ENCODE results near the gene TMEM54.

Gene TMEM54

GRCh38 chr1:32886828-32887414 is 14.3 kb downstream of the TMEM54 start:
- no peak overlapping the region for H3K27ac ChIP-seq (ENCODE audit: low read depth, low read length, poor library complexity, severe bottlenecking)
- H3K79me2 ChIP-seq (ENCODE audit: insufficient read depth, low read length), result no peaks in the 10 kb centered on the region
- no peak overlapping the region for H3K4me2 ChIP-seq (ENCODE audit: low read length)
- no peak overlapping the region for H3K9ac ChIP-seq (ENCODE audit: low read length)
- H3K36me3 ChIP-seq (ENCODE audit: insufficient read depth, low read length), result no peaks in the 10 kb centered on the region
- H3K9me3 ChIP-seq (ENCODE audit: low read length), result no peaks in the 10 kb centered on the region
- H2AFZ ChIP-seq (ENCODE audit: low read length), result no peak overlapping the region
- H3K4me3 ChIP-seq (ENCODE audit: low read depth, low read length, poor library complexity, severe bottlenecking), result no peak overlapping the region
- H4K20me1 ChIP-seq (ENCODE audit: insufficient read depth, low read length), result no peaks in the 10 kb centered on the region
- H3K4me1 ChIP-seq (ENCODE audit: insufficient read depth, low read length, severe bottlenecking), result no peaks in the 10 kb centered on the region
- H3F3A ChIP-seq (ENCODE audit: insufficient read depth, low read length), result no peaks in the 10 kb centered on the region
- H3K27me3 ChIP-seq (ENCODE audit: insufficient read depth, low read length), result peaks cover 8% of the 10 kb centered on the region
- H3K9me2 ChIP-seq (ENCODE audit: low read depth, low read length), result no peaks in the 10 kb centered on the region
- 0 out of 2 replicates have a peak, but pooled peaks have one; percentile 2 for TF ChIP-seq CTCF (IDR thresholded peaks at IDR 0.05; ENCODE audit: low read length)
- TF ChIP-seq EZH2 (IDR thresholded peaks at IDR 0.05; ENCODE audit: borderline replicate concordance, low read length), result no peak

GRCh38 chr1:32886004-32886827 is 15.0 kb downstream of the TMEM54 start, which contains the start of gene HPCA:
Gene HPCA, plus strand, starts transcription at chr1:32886491. Its CDS starts 2,408 bp downstream, at chr1:32888899.
- H3K4me1 ChIP-seq (ENCODE audit: insufficient read depth, low read length, severe bottlenecking), result no peaks in the 10 kb centered on the region
- no peak within 1 kb of the TSS for H3K27ac ChIP-seq (ENCODE audit: low read depth, low read length, poor library complexity, severe bottlenecking)
- no peaks in the 10 kb centered on the region for H3K79me2 ChIP-seq (ENCODE audit: insufficient read depth, low read length)
- no peak within 1 kb of the TSS for H3K9ac ChIP-seq (ENCODE audit: low read length)
- no peaks in the 10 kb centered on the region for H4K20me1 ChIP-seq (ENCODE audit: insufficient read depth, low read length)
- H3K36me3 ChIP-seq (ENCODE audit: insufficient read depth, low read length), result no peaks in the 10 kb centered on the region
- H3F3A ChIP-seq (ENCODE audit: insufficient read depth, low read length), result no peaks in the 10 kb centered on the region
- TF ChIP-seq CTCF (IDR thresholded peaks at IDR 0.05; ENCODE audit: low read length), result peak; percentile 51
- no peak for TF ChIP-seq EZH2 (IDR thresholded peaks at IDR 0.05; ENCODE audit: borderline replicate concordance, low read length)
- no peak within 1 kb of the TSS for H3K4me3 ChIP-seq (ENCODE audit: low read depth, low read length, poor library complexity, severe bottlenecking)
- no peaks in the 10 kb centered on the region for H3K9me3 ChIP-seq (ENCODE audit: low read length)
- H2AFZ ChIP-seq (ENCODE audit: low read length), result no peak within 1 kb of the TSS
- peaks cover 8% of the 10 kb centered on the region for H3K27me3 ChIP-seq (ENCODE audit: insufficient read depth, low read length)
- H3K9me2 ChIP-seq (ENCODE audit: low read depth, low read length), result no peaks in the 10 kb centered on the region
- H3K4me2 ChIP-seq (ENCODE audit: low read length), result no peak within 1 kb of the TSS

GRCh38 chr1:32885676-32886003 is 15.5 kb downstream of the TMEM54 start:
- no peak overlapping the region for H3K4me2 ChIP-seq (ENCODE audit: low read length)
- H3K4me3 ChIP-seq (ENCODE audit: low read depth, low read length, poor library complexity, severe bottlenecking), result no peak overlapping the region
- no peaks in the 10 kb centered on the region for H3K79me2 ChIP-seq (ENCODE audit: insufficient read depth, low read length)
- no peak overlapping the region for H3K9ac ChIP-seq (ENCODE audit: low read length)
- no peak for TF ChIP-seq CTCF (IDR thresholded peaks at IDR 0.05; ENCODE audit: low read length)
- no peak for TF ChIP-seq EZH2 (IDR thresholded peaks at IDR 0.05; ENCODE audit: borderline replicate concordance, low read length)
- H3K9me2 ChIP-seq (ENCODE audit: low read depth, low read length), result no peaks in the 10 kb centered on the region
- H3F3A ChIP-seq (ENCODE audit: insufficient read depth, low read length), result no peaks in the 10 kb centered on the region
- H3K36me3 ChIP-seq (ENCODE audit: insufficient read depth, low read length), result no peaks in the 10 kb centered on the region
- H2AFZ ChIP-seq (ENCODE audit: low read length), result no peak overlapping the region
- H4K20me1 ChIP-seq (ENCODE audit: insufficient read depth, low read length), result no peaks in the 10 kb centered on the region
- H3K27me3 ChIP-seq (ENCODE audit: insufficient read depth, low read length), result peaks cover 4% of the 10 kb centered on the region
- no peak overlapping the region for H3K27ac ChIP-seq (ENCODE audit: low read depth, low read length, poor library complexity, severe bottlenecking)
- no peaks in the 10 kb centered on the region for H3K9me3 ChIP-seq (ENCODE audit: low read length)
- H3K4me1 ChIP-seq (ENCODE audit: insufficient read depth, low read length, severe bottlenecking), result no peaks in the 10 kb centered on the region

Measured in OCI-LY1 (cell line).